GM12878 (cell line): Measurements from ENCODE around the gene KRI1. TPM values are rescaled to one million over a fixed set of nuclear protein-coding genes. Genes with fewer than 3 reads are reported as not detected.

Experiments used
- ATF7 ChIP-seq: fragments of 450-650 bp; IDR thresholded peaks from 2 replicates; pipeline ENCODE4 v1.6.1; 2016; ENCODE audit warnings: low read depth, mild to moderate bottlenecking
- BACH1 ChIP-seq: fragments of 450-650 bp; IDR thresholded peaks from 2 replicates; pipeline ENCODE4 v1.6.1; 2017; ENCODE audit warnings: mild to moderate bottlenecking, borderline replicate concordance
- BHLHE40 ChIP-seq, 2 experiments: fragments of 450-650 bp in 1 of 2; IDR thresholded peaks; 2 replicates each; pipeline ENCODE4 v1.6.1; 2011 to 2017; ENCODE audit warnings: low read depth in 2 of 2, borderline replicate concordance in 1 of 2, improper control_type of control experiment in 1 of 2, low read length in 1 of 2, mild to moderate bottlenecking in 1 of 2
- CEBPB ChIP-seq, 2 experiments: fragments of 150-350 bp in 1 of 2; IDR thresholded peaks; 2 replicates each; pipeline ENCODE4 v1.6.1; 2012 to 2014; ENCODE audit warnings: low read depth in 2 of 2, low read length in 2 of 2, borderline replicate concordance in 1 of 2, inconsistent platforms in 1 of 2
- CHD2 ChIP-seq: IDR thresholded peaks from 2 replicates; pipeline ENCODE4 v1.6.1; 2011; ENCODE audit warnings: low read depth, low read length, improper control_type of control experiment, borderline replicate concordance
- E4F1 ChIP-seq: fragments of 450-650 bp; IDR thresholded peaks from 2 replicates; pipeline ENCODE4 v1.6.1; 2018; ENCODE audit warnings: borderline replicate concordance, mild to moderate bottlenecking; ENCODE audit not compliant: partially characterized antibody
- EZH2 ChIP-seq: IDR thresholded peaks from 2 replicates; pipeline ENCODE4 v1.6.1; 2012; ENCODE audit warnings: low read depth, mild to moderate bottlenecking, control low read depth, inconsistent platforms, low read length, borderline replicate concordance; ENCODE audit not compliant: control insufficient read depth
- HCFC1 ChIP-seq: fragments of 150-350 bp; IDR thresholded peaks from 2 replicates; pipeline ENCODE4 v1.6.1; 2014; ENCODE audit warnings: low read length
- HDAC6 ChIP-seq: fragments of 200-600 bp; sonication (generic); IDR thresholded peaks from one replicate; pipeline ENCODE4 v1.8.0; 2017; ENCODE audit warnings: antibody characterized with exemption; ENCODE audit not compliant: unreplicated experiment
- IKZF2 ChIP-seq, 2 experiments: fragments of 450-650 bp; IDR thresholded peaks; 2 replicates each; pipeline ENCODE4 v1.6.1; 2017; ENCODE audit warnings: mild to moderate bottlenecking in 2 of 2, moderate library complexity in 2 of 2
- IRF3 ChIP-seq: fragments of 450-650 bp; IDR thresholded peaks from 2 replicates; pipeline ENCODE4 v1.6.1; 2014; ENCODE audit warnings: mild to moderate bottlenecking
- IRF4 ChIP-seq: IDR thresholded peaks from 2 replicates; pipeline ENCODE4 v1.6.1; 2011; ENCODE audit warnings: low read depth, low read length
- JUND ChIP-seq: IDR thresholded peaks from 2 replicates; pipeline ENCODE4 v1.6.1; 2012; ENCODE audit warnings: low read depth, mild to moderate bottlenecking, low read length, improper control_type of control experiment, moderate library complexity
- MTA3 ChIP-seq: IDR thresholded peaks from 2 replicates; pipeline ENCODE4 v1.6.1; 2012; ENCODE audit warnings: low read length, inconsistent platforms, borderline replicate concordance
- NFIC ChIP-seq: IDR thresholded peaks from 2 replicates; pipeline ENCODE4 v1.6.1; 2012; ENCODE audit warnings: low read depth, mild to moderate bottlenecking, inconsistent platforms, low read length, moderate library complexity
- NFXL1 ChIP-seq: fragments of 450-650 bp; IDR thresholded peaks from 2 replicates; pipeline ENCODE4 v1.6.1; 2017; ENCODE audit warnings: antibody characterized with exemption, mild to moderate bottlenecking, borderline replicate concordance
- NFYB ChIP-seq: IDR thresholded peaks from 2 replicates; pipeline ENCODE4 v1.6.1; 2011; ENCODE audit warnings: low read depth, mild to moderate bottlenecking, low read length, improper control_type of control experiment, moderate library complexity; ENCODE audit not compliant: insufficient read depth
- NR2C2 ChIP-seq: IDR thresholded peaks from 2 replicates; pipeline ENCODE4 v1.6.1; 2011; ENCODE audit warnings: borderline replicate concordance, low read depth; ENCODE audit not compliant: control insufficient read depth, insufficient read length
- PAX5 ChIP-seq: IDR thresholded peaks from 2 replicates; pipeline ENCODE4 v1.6.1; 2011; ENCODE audit warnings: low read depth, low read length, borderline replicate concordance
- PML ChIP-seq: IDR thresholded peaks from 2 replicates; pipeline ENCODE4 v1.6.1; 2012; ENCODE audit warnings: low read length, inconsistent platforms
- POLR2AphosphoS5 ChIP-seq: IDR thresholded peaks from 2 replicates; pipeline ENCODE4 v1.6.1; 2011; ENCODE audit warnings: mild to moderate bottlenecking, low read length, inconsistent platforms
- TAF1 ChIP-seq: IDR thresholded peaks from 2 replicates; pipeline ENCODE4 v1.6.1; 2011; ENCODE audit warnings: mild to moderate bottlenecking, low read depth, low read length, borderline replicate concordance
- ZNF622 ChIP-seq: fragments of 450-650 bp; IDR thresholded peaks from 2 replicates; pipeline ENCODE4 v1.6.1; 2017; ENCODE audit warnings: mild to moderate bottlenecking, inconsistent platforms
- polyA plus RNA-seq, 11 experiments: library from polyadenylated mRNA; depleted of rRNA in 4 of 11; unstranded in 6 of 11; stranded (reverse) in 5 of 11; fragments of >200 nt; fragmentation: Nextera tagmentation in 4 of 11; fragmentation: Illumina TruSeq in 1 of 11; extraction: Ambion mirVana in 4 of 11; extraction: Trizol in 1 of 11; gene quantifications; 1 replicate in 1 of 11; 2 replicates in 10 of 11; pipeline versions ENCODE4 v1.2.1 to v1.2.3, GENCODE V29; 2011 to 2016; ENCODE audit warnings: inconsistent platforms in 2 of 11, missing spikeins in 2 of 11, low read depth in 1 of 11
- total RNA-seq, 4 experiments: library from RNA; depleted of rRNA in 3 of 4; stranded (reverse); fragments of >200 nt in 3 of 4; fragmentation: Illumina TruSeq in 1 of 4; extraction: Trizol in 1 of 4; gene quantifications; 2 replicates each; pipeline versions ENCODE4 v1.2.1 to v1.2.3, GENCODE V29; 2013 to 2021
- TF ChIP-seq, protein P1 (sequence below): IDR thresholded peaks from 2 replicates; pipeline ENCODE4 v1.6.1; 2012; ENCODE audit warnings: low read depth, low read length, improper control_type of control experiment
- TF ChIP-seq, protein P2 (sequence below): IDR thresholded peaks from 2 replicates; pipeline ENCODE4 v1.6.1; 2011; ENCODE audit warnings: low read depth, mild to moderate bottlenecking, low read length, moderate library complexity, borderline replicate concordance; ENCODE audit errors: extremely low read depth

The KRI1 gene
- total and polyA plus RNA-seq, 10 of the 15 experiments (the other 5 are each of a cell fraction or from before 2014, with no cell fraction given) = 0.98 to 42.5 (median 24.7) TPM

DNA sequence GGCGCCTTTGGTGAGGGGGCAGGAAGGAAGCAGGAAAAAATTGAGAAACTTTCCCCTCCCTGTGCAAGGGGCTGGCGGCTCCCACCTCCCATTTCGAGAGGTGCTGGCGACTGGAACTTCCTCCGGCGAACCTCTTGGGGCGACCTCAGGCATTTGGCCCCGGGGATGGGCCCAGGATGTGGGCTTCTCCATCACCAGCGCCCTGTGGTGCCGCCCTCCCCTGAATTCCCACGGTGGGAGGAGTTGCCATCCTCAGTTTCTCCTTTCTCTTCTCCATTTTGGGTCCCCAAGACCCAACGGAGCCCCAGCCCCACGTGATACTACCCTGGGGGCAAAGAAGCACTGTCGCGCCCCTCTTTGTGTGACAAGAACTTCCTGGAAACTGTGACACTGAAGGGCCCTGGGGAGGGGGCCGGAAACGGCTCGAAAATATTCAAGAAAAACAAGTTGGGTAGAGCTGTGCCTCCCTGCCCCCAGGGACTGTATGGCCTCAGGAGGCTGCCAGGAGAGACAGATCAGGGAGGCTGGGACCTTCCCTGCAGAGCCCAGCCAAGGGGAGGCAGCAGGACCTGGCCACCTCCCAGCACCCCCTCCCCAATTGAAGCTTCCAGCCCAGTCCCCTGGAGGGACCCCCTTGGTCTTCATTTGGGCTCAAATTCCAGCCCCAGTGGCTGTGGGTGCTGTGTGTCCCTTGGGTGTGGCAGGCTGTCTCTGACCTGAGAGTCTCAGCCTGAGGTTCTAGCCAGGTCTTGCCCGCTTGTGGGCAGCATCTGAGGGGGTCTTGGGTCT lies 37.5 kb upstream of the KRI1 start (continued):
- 0 out of 2 replicates have a peak, but pooled peaks have one; percentile 14 for TF ChIP-seq PAX5
- peak; percentile 59; the same call in 1 of the 2 replicates for TF ChIP-seq PML
- TF ChIP-seq, protein P1, sequence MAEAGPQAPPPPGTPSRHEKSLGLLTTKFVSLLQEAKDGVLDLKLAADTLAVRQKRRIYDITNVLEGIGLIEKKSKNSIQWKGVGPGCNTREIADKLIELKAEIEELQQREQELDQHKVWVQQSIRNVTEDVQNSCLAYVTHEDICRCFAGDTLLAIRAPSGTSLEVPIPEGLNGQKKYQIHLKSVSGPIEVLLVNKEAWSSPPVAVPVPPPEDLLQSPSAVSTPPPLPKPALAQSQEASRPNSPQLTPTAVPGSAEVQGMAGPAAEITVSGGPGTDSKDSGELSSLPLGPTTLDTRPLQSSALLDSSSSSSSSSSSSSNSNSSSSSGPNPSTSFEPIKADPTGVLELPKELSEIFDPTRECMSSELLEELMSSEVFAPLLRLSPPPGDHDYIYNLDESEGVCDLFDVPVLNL = no peak
- 0 out of 2 replicates have a peak, but pooled peaks have one; percentile 12 for TF ChIP-seq HCFC1
- no peak for TF ChIP-seq E4F1
- TF ChIP-seq IRF4 = no peak
- no peak for TF ChIP-seq CEBPB (IDR thresholded peaks at IDR 0.05; ENCODE audit: borderline replicate concordance in 1 of 2, low read depth in 2 of 2, low read length in 2 of 2)
- TF ChIP-seq HDAC6 = no peak
- TF ChIP-seq NFIC = no peak
- TF ChIP-seq BACH1 = peak; percentile 23; the same call in 1 of the 2 replicates
- no peak for TF ChIP-seq ZNF622
- TF ChIP-seq NR2C2 = no peak
- 0 out of 2 replicates have a peak, but pooled peaks have one; percentile 52 for TF ChIP-seq NFXL1
- TF ChIP-seq IKZF2 (IDR thresholded peaks at IDR 0.05) = peak in 1 of 2 experiments; percentile 58
- TF ChIP-seq JUND = no peak
- peak; percentile 57; the same call in 1 of the 2 replicates for TF ChIP-seq CHD2
- TF ChIP-seq TAF1 = no peak
- no peak for TF ChIP-seq EZH2
- no peak for TF ChIP-seq MTA3
- peak; percentile 44 for TF ChIP-seq POLR2AphosphoS5
- TF ChIP-seq, protein P2, sequence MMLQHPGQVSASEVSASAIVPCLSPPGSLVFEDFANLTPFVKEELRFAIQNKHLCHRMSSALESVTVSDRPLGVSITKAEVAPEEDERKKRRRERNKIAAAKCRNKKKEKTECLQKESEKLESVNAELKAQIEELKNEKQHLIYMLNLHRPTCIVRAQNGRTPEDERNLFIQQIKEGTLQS = no peak; the same call in 1 of the 2 replicates
- no peak for TF ChIP-seq IRF3
- TF ChIP-seq BHLHE40 (IDR thresholded peaks at IDR 0.05; ENCODE audit: borderline replicate concordance in 1 of 2, low read depth in 2 of 2, low read length in 1 of 2) = peak; percentile 33 to 34; a peak in 1 of 4 replicates
- TF ChIP-seq ATF7 = peak; percentile 71
- no peak for TF ChIP-seq NFYB
